ENCODE data around the gene SLC2A11. TPM values are rescaled to one million over a fixed set of nuclear protein-coding genes. Genes with fewer than 3 reads are reported as not detected.
A peak's percentile ranks its signal among the peaks of the same experiment; 100 is the strongest.

The SLC2A11 gene, protein sequence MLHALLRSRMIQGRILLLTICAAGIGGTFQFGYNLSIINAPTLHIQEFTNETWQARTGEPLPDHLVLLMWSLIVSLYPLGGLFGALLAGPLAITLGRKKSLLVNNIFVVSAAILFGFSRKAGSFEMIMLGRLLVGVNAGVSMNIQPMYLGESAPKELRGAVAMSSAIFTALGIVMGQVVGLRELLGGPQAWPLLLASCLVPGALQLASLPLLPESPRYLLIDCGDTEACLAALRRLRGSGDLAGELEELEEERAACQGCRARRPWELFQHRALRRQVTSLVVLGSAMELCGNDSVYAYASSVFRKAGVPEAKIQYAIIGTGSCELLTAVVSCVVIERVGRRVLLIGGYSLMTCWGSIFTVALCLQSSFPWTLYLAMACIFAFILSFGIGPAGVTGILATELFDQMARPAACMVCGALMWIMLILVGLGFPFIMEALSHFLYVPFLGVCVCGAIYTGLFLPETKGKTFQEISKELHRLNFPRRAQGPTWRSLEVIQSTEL
- 1 to 10 TPM; 5.2 to 5.9 TPM for total RNA-seq

DNA sequence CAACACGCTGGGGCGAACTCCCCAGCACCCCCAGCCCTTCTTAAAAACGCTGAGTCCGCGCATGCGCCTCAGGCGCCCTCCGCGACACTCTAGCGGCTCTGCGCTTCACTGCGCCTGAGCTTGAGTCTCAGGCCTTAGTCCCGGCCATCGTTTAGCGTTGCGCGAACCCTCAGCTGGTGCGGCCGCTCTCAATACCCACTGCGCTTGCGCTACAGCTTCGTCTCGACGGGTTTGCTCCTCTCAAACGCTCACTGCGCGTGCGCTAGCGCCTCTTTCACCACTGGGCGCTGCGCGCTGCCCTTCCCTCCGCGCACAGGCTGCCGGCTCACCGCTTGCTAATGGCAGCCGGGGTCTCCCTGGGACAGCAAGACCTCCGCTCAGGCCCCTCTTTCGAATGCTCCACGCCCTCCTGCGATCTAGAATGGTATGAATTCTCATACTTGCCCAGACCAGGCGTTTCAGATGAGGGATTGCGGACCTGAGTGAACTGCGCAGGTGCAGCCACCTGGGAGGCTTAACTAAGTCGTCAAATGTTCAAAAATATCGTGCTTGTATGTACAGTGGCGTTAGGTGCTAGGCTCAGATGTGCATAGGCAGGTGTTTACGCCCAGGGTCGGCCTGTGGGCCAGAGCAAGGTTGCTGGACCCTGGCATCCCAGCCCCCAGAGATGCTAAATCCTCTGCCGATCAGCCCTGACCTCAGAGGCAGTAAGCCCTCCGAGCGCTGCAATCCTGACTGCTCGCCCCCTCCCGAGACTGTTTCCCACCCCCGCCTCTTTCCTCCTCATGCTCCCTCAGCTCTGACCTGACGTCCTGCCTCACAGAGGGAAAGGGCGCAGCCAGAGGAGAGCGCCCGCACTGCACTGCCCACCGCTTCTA is at the start of gene SLC2A11:
TSS of gene SLC2A11 (plus strand) at position 270 of the 878 bp plus-strand sequence. CDS start at position 395, 125 bp downstream.
- Mint-ChIP-seq H3K36me3 (no peaks in the 10 kb centered on the region), H3K4me3 (peak within 1 kb of the TSS; percentile 84), H3K27ac (peak within 1 kb of the TSS; percentile 77), H3K4me1 (peaks cover 13% of the 10 kb centered on the region), H3K27me3 (peaks cover 4% of the 10 kb centered on the region), H3K9me3 (no peaks in the 10 kb centered on the region)
- peak; percentile 96 for DNase-seq

DNA sequence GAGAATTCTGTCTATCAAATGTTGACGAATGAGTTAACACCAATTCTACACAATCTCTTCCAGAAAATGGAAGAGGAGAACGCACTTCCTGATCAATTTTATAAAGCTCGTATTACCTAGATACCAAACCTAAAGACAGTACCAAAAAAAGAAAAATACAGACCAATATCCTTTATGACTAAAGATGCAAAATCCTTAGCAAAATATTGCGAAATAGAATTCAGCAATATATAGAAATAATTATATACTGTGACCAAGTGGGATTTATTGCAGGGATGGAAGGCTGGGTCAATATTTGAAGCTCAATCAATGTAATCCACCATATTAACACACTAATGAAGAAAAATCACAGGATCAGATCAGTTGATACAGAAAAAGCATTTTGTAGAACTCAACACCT is 45.3 kb upstream of the SLC2A11 start:
- no peak for DNase-seq
- H3K36me3 Mint-ChIP-seq, result peaks cover 10% of the 10 kb centered on the region
- H3K27ac Mint-ChIP-seq, result no peak overlapping the region
- H3K27me3 Mint-ChIP-seq, result no peaks in the 10 kb centered on the region
- H3K4me3 Mint-ChIP-seq, result no peak overlapping the region
- no peaks in the 10 kb centered on the region for H3K9me3 Mint-ChIP-seq
- no peaks in the 10 kb centered on the region for H3K4me1 Mint-ChIP-seq

DNA sequence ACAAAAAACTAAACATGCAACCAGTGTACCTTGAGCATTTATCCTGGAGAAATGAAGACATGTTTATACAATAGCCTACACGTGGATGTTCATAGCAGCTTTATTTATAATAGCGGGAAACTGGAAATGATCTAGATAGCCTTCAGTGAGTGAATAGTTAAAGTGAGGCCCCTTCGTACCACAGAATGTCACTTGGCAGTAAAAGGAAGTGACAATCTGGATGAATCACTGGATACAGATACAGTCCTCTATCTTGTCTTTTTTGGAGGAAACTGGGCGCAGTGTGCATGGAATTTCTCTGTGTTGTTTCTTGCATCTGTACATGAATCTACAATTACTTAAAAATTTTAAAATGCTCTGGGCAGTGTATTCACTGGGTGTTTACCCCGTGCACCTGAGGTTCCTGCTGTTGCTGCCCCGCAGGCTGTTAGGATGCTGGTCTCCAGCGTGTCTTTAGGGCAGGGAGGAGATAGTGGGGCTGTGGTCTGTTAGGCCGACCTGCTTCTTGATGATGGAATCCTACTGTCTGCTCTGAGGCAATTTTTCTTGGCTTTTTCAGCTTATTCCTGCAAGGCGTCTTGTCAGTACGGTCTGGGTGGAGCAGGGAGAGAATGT is 42.0 kb upstream of the SLC2A11 start:
- Mint-ChIP-seq H3K9me3 (no peaks in the 10 kb centered on the region), H3K36me3 (peaks cover 22% of the 10 kb centered on the region), H3K4me3 (no peak overlapping the region), H3K27ac (no peak overlapping the region), H3K27me3 (no peaks in the 10 kb centered on the region), H3K4me1 (peaks cover 4% of the 10 kb centered on the region)
- DNase-seq, result no peak

DNA sequence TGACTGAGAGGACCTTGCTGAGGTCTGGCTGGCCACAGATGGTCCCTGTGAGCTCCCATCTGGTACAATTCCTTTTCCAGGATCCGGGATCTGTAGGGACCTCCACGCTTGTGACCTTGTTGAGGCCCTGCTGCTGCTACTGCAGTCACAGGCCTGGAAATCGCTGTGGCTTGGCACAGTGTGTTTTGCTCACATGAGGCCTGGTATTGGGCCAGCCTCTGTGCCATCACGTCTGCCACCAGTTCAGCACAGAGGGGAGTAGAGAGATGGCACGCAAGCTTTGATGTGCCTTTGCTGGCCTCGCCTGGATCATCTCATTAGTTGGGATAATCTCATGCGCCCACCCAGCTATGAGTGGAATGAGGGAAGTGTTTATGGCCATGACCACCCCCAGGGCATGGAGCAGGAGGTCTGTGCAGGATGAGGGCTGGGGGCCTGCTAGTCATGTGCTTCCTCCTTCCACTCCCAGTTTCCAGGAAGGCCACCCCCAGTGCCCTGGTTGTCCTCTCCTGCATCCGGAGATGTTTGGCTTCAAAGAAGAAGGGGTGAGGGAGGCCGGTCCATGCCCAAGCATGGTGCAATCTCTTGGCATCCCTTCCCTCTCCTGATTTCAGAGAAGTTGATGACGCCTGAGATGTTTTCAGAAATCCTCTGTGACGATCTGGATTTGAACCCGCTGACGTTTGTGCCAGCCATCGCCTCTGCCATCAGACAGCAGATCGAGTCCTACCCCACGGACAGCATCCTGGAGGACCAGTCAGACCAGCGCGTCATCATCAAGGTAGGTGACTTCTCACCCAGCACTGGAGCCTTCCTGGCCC is 41.3 kb upstream of the SLC2A11 start:
- H3K27ac Mint-ChIP-seq, result no peak overlapping the region
- H3K27me3 Mint-ChIP-seq, result no peaks in the 10 kb centered on the region
- H3K4me1 Mint-ChIP-seq, result peaks cover 8% of the 10 kb centered on the region
- DNase-seq, result no peak
- no peak overlapping the region for H3K4me3 Mint-ChIP-seq
- H3K9me3 Mint-ChIP-seq, result no peaks in the 10 kb centered on the region
- H3K36me3 Mint-ChIP-seq, result peaks cover 23% of the 10 kb centered on the region

DNA sequence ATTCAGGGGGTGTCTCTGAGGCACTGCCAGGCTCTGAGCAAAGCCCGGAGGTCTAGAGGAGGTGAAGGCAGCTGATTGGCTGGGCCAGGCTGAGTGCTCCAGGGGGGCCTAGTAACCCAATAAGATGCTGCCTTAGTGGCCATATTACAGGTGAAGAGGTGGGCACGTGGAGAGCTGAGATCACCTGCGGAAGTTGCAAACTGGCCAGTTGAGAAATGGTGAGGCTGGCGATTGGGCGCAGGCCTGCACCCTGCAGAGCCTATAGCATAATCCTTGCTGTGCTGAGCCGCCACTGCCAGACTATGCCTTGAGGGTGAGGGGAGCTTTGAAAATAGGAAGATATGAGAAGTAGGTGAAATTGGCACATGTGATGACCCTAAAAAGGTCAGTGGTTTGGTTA is 40.5 kb upstream of the SLC2A11 start:
- DNase-seq, result no peak
- Mint-ChIP-seq H3K4me3 (no peak overlapping the region), H3K27me3 (no peaks in the 10 kb centered on the region), H3K9me3 (no peaks in the 10 kb centered on the region), H3K36me3 (peaks cover 23% of the 10 kb centered on the region), H3K4me1 (peaks cover 8% of the 10 kb centered on the region), H3K27ac (no peak overlapping the region)

DNA sequence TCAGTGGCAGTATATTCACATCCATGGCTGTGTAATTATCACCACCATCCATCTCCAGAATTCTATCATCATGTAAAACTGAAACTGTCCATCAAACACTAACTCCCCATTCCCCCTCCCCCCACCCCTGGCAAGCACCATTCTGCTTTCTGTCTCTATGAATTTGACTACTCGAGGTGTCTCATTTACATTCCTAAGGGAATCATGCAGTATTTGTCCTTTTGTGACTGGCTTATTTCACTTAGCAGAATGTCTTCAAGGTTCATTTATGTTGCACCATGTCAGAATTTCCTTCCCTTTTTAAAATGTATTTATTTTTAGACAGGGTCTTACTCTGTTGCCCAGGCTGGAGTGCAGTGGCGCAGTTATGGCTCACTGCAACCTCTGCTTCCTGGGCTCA is 39.1 kb upstream of the SLC2A11 start:
- peaks cover 27% of the 10 kb centered on the region for H3K36me3 Mint-ChIP-seq
- no peak for DNase-seq
- H3K4me3 Mint-ChIP-seq, result no peak overlapping the region
- H3K27ac Mint-ChIP-seq, result no peak overlapping the region
- no peaks in the 10 kb centered on the region for H3K9me3 Mint-ChIP-seq
- no peaks in the 10 kb centered on the region for H3K27me3 Mint-ChIP-seq
- H3K4me1 Mint-ChIP-seq, result peaks cover 8% of the 10 kb centered on the region

DNA sequence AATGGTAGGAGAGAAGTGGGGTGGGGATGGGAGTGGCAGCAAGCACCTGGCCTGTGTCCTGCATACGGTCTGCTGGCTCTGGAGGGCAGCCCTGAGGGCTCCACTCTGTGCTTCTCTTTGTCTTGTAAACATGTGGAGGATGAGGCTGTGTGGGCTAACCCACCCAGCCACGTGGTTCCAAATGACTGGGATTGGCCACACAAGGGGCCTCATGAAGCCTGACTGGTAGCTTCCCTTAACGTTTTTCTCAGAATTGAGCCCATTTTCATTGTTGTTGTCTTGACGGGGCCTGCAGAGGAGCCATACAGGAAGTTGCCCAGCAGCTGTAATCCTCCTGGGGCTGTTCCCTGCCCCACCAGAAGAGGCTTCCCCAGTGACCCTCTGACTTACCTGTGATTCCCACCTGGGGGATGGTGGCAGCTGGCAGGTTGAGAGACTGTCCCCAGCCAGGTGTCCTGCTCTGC is 36.9 kb upstream of the SLC2A11 start:
- H3K4me1 Mint-ChIP-seq, result peaks cover 8% of the 10 kb centered on the region
- peak overlapping the region; percentile 72 for H3K27ac Mint-ChIP-seq
- peak; percentile 13 for DNase-seq
- H3K27me3 Mint-ChIP-seq, result no peaks in the 10 kb centered on the region
- no peak overlapping the region for H3K4me3 Mint-ChIP-seq
- H3K9me3 Mint-ChIP-seq, result no peaks in the 10 kb centered on the region
- H3K36me3 Mint-ChIP-seq, result peaks cover 30% of the 10 kb centered on the region

DNA sequence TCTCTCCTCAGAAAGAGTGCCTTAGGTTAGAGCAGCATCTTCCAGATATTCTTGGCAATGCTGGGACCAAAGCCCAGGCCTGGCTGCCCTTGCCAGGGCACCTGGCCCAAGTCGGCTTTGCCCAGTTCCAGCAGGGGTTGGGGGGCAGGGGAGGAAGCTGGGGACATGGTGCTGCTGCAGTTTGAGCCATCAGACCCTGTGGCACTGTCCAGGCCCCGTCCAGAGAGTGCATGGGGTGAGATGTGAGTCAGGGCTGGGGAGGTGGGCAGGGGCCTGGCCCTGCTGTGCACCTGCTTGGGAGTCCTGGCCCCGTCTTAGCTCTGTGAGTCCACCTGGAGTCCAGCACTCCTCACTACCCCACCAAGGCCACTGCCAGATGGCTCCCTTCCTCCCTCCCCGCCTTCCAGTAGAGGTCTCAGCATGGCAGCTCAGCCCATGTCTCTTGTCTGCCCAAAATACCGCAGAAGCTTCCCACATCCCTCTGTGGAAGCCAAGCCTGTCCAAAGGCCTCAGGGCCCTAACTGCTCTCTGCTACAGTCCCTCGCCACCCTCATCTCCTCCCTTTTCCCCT is 35.5 kb upstream of the SLC2A11 start:
- Mint-ChIP-seq H3K4me3 (no peak overlapping the region), H3K27ac (no peak overlapping the region), H3K27me3 (no peaks in the 10 kb centered on the region)

DNA sequence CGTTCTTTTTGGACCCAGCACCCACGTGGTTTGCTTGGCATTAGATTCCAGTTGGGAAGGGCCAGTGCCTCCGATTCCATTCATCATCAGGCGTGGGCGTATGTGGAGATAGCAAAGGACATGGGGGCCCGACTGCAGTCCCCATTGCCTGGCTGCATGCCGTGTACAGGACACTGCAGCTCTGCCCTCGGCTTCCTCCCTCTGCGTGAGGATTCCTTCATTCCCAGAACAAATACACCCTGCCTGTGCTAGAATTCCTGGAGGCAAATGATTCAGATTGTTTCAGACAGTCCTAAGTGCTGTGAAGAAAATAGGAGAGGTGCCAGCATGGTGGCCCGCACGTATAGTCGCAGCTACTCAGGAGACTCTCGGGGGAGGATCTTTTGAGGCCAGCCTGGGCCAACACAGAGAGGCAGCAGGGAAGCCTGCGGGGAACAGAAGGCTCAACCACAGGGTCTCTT is 34.3 kb upstream of the SLC2A11 start:
- Mint-ChIP-seq H3K27ac (no peak overlapping the region), H3K4me3 (no peak overlapping the region), H3K36me3 (peaks cover 27% of the 10 kb centered on the region), H3K27me3 (no peaks in the 10 kb centered on the region), H3K9me3 (no peaks in the 10 kb centered on the region), H3K4me1 (peaks cover 8% of the 10 kb centered on the region)
- no peak for DNase-seq

More for the DNA sequence above, 35.5 kb upstream of the SLC2A11 start:
- Mint-ChIP-seq H3K36me3 (peaks cover 29% of the 10 kb centered on the region), H3K4me1 (peaks cover 8% of the 10 kb centered on the region), H3K9me3 (no peaks in the 10 kb centered on the region)
- no peak for DNase-seq

DNA sequence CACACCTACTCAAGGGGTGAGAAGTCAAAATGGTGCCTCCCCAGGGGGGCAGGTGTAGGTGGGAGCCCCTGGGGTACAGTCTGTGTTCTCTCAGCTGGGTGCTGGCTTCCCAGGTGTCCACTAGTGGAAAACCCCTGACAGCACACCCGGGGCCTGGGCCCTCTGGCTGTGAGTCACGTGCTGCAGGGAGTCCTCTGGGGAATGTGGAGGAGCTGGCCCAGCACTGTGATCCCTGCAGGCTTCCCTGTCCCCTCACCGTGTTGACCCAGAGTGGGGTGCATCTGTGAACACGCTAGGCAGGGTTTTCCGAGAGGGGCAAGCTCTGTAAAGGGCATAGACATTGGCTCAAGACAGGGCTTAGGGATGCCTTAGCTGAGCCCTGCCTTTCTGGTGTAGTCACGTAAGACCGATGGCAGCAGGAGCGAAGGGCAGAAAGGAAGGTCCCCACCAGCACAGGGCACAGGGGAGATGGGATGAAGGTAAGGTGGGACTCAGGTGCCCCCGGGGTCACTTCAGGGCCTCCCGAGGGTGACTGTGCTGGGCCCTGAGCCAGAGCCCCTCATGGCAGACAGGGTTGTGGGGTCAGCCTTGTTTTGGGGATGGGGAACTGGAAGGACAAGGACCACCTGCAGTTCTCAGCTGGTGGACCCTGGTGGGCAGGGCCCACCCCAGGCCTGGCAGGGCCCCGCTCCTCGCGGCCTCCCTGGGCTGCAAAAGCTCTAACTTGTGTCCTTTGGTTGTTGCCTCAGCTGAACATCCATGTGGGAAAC is 33.0 kb upstream of the SLC2A11 start:
- Mint-ChIP-seq H3K4me1 (peaks cover 8% of the 10 kb centered on the region), H3K4me3 (no peak overlapping the region), H3K36me3 (peaks cover 24% of the 10 kb centered on the region), H3K27ac (no peak overlapping the region), H3K27me3 (no peaks in the 10 kb centered on the region), H3K9me3 (no peaks in the 10 kb centered on the region)
- DNase-seq, result no peak

DNA sequence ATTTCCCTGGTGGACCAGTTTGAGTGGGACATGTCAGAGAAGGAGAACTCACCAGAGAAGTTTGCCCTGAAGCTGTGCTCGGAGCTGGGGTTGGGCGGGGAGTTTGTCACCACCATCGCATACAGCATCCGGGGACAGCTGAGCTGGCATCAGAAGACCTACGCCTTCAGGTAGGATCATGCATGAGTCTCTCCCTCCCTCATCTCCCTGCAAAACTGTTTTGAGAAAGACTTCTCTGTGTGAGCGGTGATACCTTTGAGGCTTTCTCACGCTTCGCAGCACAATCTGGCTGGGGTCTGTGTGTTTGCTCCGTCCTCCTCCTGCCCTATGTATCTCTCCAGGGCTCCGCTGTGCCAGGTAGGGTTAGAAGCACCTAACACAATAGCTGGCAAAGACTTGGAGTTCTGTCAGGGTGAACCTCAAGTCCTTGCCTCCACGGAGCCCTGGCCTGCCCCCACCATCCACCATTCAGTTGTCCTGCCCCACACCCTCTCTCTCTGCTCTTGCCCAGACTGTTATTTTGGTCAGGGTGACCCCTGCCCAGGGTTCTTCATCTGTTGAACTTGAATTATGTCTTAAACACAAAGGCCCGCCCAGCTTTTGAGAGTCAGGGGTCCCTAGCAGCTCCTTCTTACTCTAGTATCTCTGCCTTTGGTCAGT is 32.3 kb upstream of the SLC2A11 start:
- Mint-ChIP-seq H3K27me3 (no peaks in the 10 kb centered on the region), H3K9me3 (no peaks in the 10 kb centered on the region), H3K36me3 (peaks cover 21% of the 10 kb centered on the region), H3K4me3 (no peak overlapping the region), H3K4me1 (peaks cover 7% of the 10 kb centered on the region), H3K27ac (peak overlapping the region; percentile 39)
- DNase-seq, result no peak

DNA sequence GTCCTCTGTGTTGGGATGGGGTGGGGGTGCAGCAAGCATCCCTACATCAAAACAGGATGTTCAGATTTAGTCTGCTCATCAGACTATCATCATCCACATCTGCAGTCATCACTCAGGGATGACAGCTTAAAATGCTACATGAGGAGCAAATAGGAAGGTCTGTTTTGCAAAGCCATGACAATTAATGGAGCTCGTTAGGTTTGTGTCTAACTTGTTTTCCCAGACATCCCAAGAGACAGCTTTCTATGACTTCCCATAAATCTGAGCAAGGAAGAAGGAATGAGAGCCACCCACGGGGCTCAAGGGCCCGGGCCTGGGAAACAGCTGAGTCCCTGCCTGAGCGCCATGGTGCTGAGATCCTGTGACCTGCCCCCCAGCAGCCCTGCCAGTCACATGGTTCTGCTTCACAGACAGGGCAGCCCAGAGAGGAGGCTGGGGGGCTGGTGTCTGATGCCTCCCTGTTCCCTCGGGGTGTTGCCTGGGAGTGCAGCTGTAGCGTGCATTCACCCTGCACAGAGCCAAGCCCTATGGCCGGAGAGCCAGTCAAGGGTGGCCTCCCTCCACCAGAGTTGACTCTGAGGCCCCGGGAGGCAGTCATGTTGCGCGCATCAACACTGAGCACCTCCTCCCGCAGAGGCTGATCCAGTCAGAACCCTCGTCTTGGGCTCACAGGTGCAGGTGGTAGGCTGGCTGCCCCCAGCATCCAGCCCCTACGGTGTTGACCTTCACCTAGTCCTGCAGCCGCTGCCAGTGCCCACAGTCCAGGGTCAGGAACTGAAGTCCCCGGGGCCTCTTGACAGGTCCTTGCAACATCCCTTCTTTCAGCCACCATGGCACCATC is 30.9 kb upstream of the SLC2A11 start:
- Mint-ChIP-seq H3K27me3 (no peaks in the 10 kb centered on the region), H3K9me3 (no peaks in the 10 kb centered on the region), H3K27ac (peak overlapping the region; percentile 26), H3K36me3 (peaks cover 19% of the 10 kb centered on the region), H3K4me1 (no peaks in the 10 kb centered on the region), H3K4me3 (no peak overlapping the region)
- DNase-seq, result no peak
